MM.1S (cell line): ENCODE data around the gene CYP2J2.

ENCODE experiments used
- DNase-seq: peaks from one replicate; pipeline ENCODE4 v3.0.0-alpha.2; 2015
- H2AFZ ChIP-seq: fragments of 300-600 bp; sonication (generic); 2 replicates; pipeline ENCODE4 v1.6.0; 2016; ENCODE audit warnings: antibody characterized with exemption, low read length
- H3F3A ChIP-seq: fragments of 300-600 bp; sonication (generic); 2 replicates; pipeline ENCODE4 v1.6.1; 2016; ENCODE audit warnings: mild to moderate bottlenecking, antibody characterized with exemption, low read length, moderate library complexity, mixed read lengths; ENCODE audit not compliant: insufficient read depth
- H3K27ac ChIP-seq: fragments of 300-600 bp; sonication (generic); 2 replicates; pipeline ENCODE4 v1.5.1; 2016; ENCODE audit warnings: mild to moderate bottlenecking, low read length
- H3K27me3 ChIP-seq: fragments of 300-600 bp; sonication (generic); replicated peaks from 2 replicates; pipeline ENCODE4 v1.6.0; 2016; ENCODE audit warnings: low read length; ENCODE audit not compliant: insufficient read depth
- H3K36me3 ChIP-seq: fragments of 300-600 bp; sonication (generic); replicated peaks from 2 replicates; pipeline ENCODE4 v1.6.1; 2016; ENCODE audit warnings: mild to moderate bottlenecking, low read length, mixed read lengths; ENCODE audit not compliant: insufficient read depth
- H3K4me1 ChIP-seq: fragments of 300-600 bp; sonication (generic); 2 replicates; pipeline ENCODE4 v1.6.1; 2016; ENCODE audit warnings: low read length, mixed read lengths
- H3K4me2 ChIP-seq: fragments of 300-600 bp; sonication (generic); 2 replicates; pipeline ENCODE4 v1.6.0; 2016; ENCODE audit warnings: low read depth, low read length
- H3K4me3 ChIP-seq: fragments of 300-600 bp; sonication (generic); 2 replicates; pipeline ENCODE4 v1.5.1; 2016; ENCODE audit warnings: low read length, mixed read lengths
- H3K79me2 ChIP-seq: fragments of 300-600 bp; sonication (generic); 2 replicates; pipeline ENCODE4 v1.6.1; 2016; ENCODE audit warnings: mixed run types, low read length, mixed read lengths
- H3K9ac ChIP-seq: fragments of 300-600 bp; sonication (generic); 2 replicates; pipeline ENCODE4 v1.6.1; 2016; ENCODE audit warnings: low read length, mixed read lengths
- H3K9me2 ChIP-seq: fragments of 300-600 bp; sonication (generic); replicated peaks from 2 replicates; pipeline ENCODE4 v1.6.1; 2016; ENCODE audit warnings: mild to moderate bottlenecking, low read length, mixed read lengths; ENCODE audit not compliant: insufficient read depth
- H3K9me3 ChIP-seq: fragments of 300-600 bp; sonication (generic); replicated peaks from 2 replicates; pipeline ENCODE4 v1.6.1; 2016; ENCODE audit warnings: mild to moderate bottlenecking, low read length, mixed read lengths; ENCODE audit not compliant: insufficient read depth
- H4K20me1 ChIP-seq: fragments of 300-600 bp; sonication (generic); 2 replicates; pipeline ENCODE4 v1.6.1; 2016; ENCODE audit warnings: mild to moderate bottlenecking, low read length, moderate library complexity, mixed read lengths; ENCODE audit not compliant: insufficient read depth
- EZH2 ChIP-seq: fragments of 300-600 bp; sonication (generic); optimal IDR thresholded peaks from 2 replicates; pipeline ENCODE3; 2017; ENCODE audit warnings: low read depth, mild to moderate bottlenecking, antibody characterized with exemption, low read length, mixed read lengths
- EZH2phosphoT487 ChIP-seq: fragments of 300-600 bp; sonication (generic); IDR thresholded peaks from 2 replicates; pipeline ENCODE4 v1.6.1; 2018; ENCODE audit warnings: antibody characterized with exemption, low read length
- TF ChIP-seq, protein P1 (sequence below): fragments of 300-600 bp; sonication (generic); IDR thresholded peaks from 2 replicates; pipeline ENCODE4 v1.5.1; 2016; ENCODE audit warnings: antibody characterized with exemption, low read length, mixed read lengths

The CYP2J2 gene

DNA sequence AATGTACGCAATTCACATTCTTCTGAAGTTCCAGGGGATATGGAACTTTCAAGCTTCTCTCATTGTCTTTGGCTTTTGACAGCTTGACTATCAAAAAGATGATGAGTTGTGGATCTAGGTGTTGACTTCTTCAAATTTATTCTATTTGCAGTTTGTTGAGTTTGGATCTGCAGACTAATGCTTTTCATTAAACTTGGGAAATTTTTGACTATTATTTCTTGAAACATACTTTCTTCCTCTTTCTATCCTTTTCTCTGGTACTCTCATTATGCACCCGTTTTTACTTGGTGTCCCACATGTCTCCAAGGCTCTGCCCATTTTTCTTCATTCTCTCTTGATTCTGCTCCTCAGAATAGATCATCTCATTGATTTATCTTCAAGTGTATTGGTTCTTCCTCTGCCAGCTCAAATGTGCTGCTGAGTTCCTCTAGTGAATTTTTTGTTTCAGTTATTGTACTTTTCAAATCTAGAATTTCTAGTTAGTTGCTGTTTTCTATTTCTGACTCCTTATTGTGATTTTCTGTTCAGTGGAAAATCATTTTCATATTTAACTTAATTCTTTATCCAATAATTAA lies 49.4 kb downstream of the CYP2J2 start:
- H2AFZ ChIP-seq, result no peak overlapping the region
- no peak overlapping the region for H3K27ac ChIP-seq
- no peaks in the 10 kb centered on the region for H3K79me2 ChIP-seq
- DNase-seq, result no peak
- H3K4me3 ChIP-seq, result no peak overlapping the region
- no peak for TF ChIP-seq EZH2phosphoT487
- no peak for TF ChIP-seq EZH2
- TF ChIP-seq, protein P1, sequence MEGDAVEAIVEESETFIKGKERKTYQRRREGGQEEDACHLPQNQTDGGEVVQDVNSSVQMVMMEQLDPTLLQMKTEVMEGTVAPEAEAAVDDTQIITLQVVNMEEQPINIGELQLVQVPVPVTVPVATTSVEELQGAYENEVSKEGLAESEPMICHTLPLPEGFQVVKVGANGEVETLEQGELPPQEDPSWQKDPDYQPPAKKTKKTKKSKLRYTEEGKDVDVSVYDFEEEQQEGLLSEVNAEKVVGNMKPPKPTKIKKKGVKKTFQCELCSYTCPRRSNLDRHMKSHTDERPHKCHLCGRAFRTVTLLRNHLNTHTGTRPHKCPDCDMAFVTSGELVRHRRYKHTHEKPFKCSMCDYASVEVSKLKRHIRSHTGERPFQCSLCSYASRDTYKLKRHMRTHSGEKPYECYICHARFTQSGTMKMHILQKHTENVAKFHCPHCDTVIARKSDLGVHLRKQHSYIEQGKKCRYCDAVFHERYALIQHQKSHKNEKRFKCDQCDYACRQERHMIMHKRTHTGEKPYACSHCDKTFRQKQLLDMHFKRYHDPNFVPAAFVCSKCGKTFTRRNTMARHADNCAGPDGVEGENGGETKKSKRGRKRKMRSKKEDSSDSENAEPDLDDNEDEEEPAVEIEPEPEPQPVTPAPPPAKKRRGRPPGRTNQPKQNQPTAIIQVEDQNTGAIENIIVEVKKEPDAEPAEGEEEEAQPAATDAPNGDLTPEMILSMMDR, result no peak
- no peaks in the 10 kb centered on the region for H3K27me3 ChIP-seq
- no peak overlapping the region for H3K9ac ChIP-seq
- no peaks in the 10 kb centered on the region for H4K20me1 ChIP-seq
- no peak overlapping the region for H3K4me2 ChIP-seq
- H3K9me3 ChIP-seq, result no peaks in the 10 kb centered on the region
- H3K36me3 ChIP-seq, result no peaks in the 10 kb centered on the region
- no peaks in the 10 kb centered on the region for H3K4me1 ChIP-seq
- no peaks in the 10 kb centered on the region for H3F3A ChIP-seq
- no peaks in the 10 kb centered on the region for H3K9me2 ChIP-seq

- Histone ChIP-seq H3K27me3 (no peaks in the 10 kb centered on the region), H4K20me1 (no peaks in the 10 kb centered on the region), H3F3A (no peaks in the 10 kb centered on the region), H3K79me2 (no peaks in the 10 kb centered on the region), H3K9me3 (no peaks in the 10 kb centered on the region), H3K36me3 (no peaks in the 10 kb centered on the region), H3K4me2 (no peak overlapping the region), H3K4me3 (no peak overlapping the region), H3K9me2 (no peaks in the 10 kb centered on the region), H3K27ac (no peak overlapping the region), H3K4me1 (no peaks in the 10 kb centered on the region), H2AFZ (no peak overlapping the region), H3K9ac (no peak overlapping the region)
- no peak for DNase-seq
- TF ChIP-seq EZH2 (no peak), EZH2phosphoT487 (no peak)
- TF ChIP-seq, protein P1, result no peak
These were observed 54.8 kb downstream of the CYP2J2 start for GRCh38 chr1:59871746-59872145.

DNA sequence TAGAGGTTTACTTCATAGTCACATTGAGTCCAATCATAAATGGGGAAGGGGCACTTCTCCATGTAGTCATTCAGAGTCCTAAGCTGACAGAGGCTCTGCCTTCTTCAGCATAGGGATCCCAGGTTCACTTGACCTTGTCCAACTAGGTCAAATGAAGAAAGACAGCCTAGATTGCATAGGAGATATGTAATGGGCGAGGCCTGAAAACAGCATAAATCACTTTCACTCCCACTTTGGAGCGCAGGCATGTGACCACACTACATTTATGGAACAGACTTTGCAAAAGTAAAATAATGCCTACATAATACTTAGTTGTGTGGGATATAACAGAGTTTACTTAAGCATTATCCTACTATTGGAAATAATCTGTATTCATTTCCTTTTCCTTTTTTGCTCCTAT lies 60.1 kb downstream of the CYP2J2 start:
- Histone ChIP-seq H3K27ac (no peak overlapping the region), H3K4me1 (no peaks in the 10 kb centered on the region), H2AFZ (no peak overlapping the region), H3K9ac (no peak overlapping the region), H3K79me2 (no peaks in the 10 kb centered on the region), H4K20me1 (no peaks in the 10 kb centered on the region), H3K9me2 (no peaks in the 10 kb centered on the region), H3F3A (no peaks in the 10 kb centered on the region), H3K9me3 (no peaks in the 10 kb centered on the region), H3K36me3 (peaks cover 5% of the 10 kb centered on the region; the same call in 1 of the 2 replicates), H3K4me2 (no peak overlapping the region), H3K4me3 (no peak overlapping the region), H3K27me3 (no peaks in the 10 kb centered on the region)
- no peak for DNase-seq
- TF ChIP-seq EZH2 (no peak), EZH2phosphoT487 (no peak)
- TF ChIP-seq, protein P1, result no peak
